T-cell (primary cell): Measurements from ENCODE around the gene SORCS1. TPM values are rescaled to one million over a fixed set of nuclear protein-coding genes. Genes with fewer than 3 reads are reported as not detected.
"Not testable (repeated sequence)": the region's sequence is repeated elsewhere in the genome, so short reads cannot be mapped to it uniquely, and the experiment has no call there.

Experiments used
- ATAC-seq, 4 experiments: fragments of 200-7000 bp in 3 of 4; fragments of 150-1000 bp in 1 of 4; cut with Tn5 transposase; replicated peaks in 1 of 4; 1 replicate in 3 of 4; 2 replicates in 1 of 4; pipeline ENCODE4 v1.10.0; 2021; ENCODE audit warnings: moderate library complexity in 3 of 4, mild to moderate bottlenecking in 2 of 4, moderate number of reproducible peaks in 1 of 4
- CTCF ChIA-PET, 2 donors: fragments of 300-600 bp; sonication (Branson Sonifier 250); formaldehyde crosslinking; loops; one replicate each; lab custom pipeline; 2022; ENCODE audit warnings: antibody characterized with exemption in 2 of 2; lab: Charles Lee
- POLR2A ChIA-PET, 2 donors: fragments of 300-600 bp; sonication (Branson Sonifier 250); formaldehyde crosslinking; loops; one replicate each; lab custom pipeline; 2022; ENCODE audit warnings: antibody characterized with exemption in 2 of 2; lab: Charles Lee
- DNase-seq, 35 experiments: peaks; one replicate each; pipeline versions ENCODE4 v3.0.0 to v3.0.0-alpha.2; 2013 to 2023
- H3K27ac ChIP-seq: one replicate; pipeline ENCODE4 v1.5.1; 2013; ENCODE audit warnings: low read length
- H3K27me3 ChIP-seq, 2 experiments: replicated peaks in 1 of 2; 1 replicate in 1 of 2; 2 replicates in 1 of 2; pipeline versions ENCODE4 v1.6.1 to v1.7.0; 2013; ENCODE audit warnings: low read length in 1 of 2, mixed read lengths in 1 of 2; ENCODE audit not compliant: control insufficient read depth in 2 of 2, insufficient read depth in 2 of 2; ENCODE audit errors: extremely low read depth in 1 of 2
- H3K36me3 ChIP-seq, 2 donors: 1 replicate in 1 of 2; 2 replicates in 1 of 2; pipeline versions ENCODE4 v1.6.1 to v1.7.0; 2013; ENCODE audit warnings: low read length in 1 of 2; ENCODE audit not compliant: control insufficient read depth in 2 of 2, insufficient read depth in 1 of 2; ENCODE audit errors: extremely low read depth in 1 of 2
- H3K4me1 ChIP-seq, 2 experiments: 1 replicate in 1 of 2; 2 replicates in 1 of 2; pipeline versions ENCODE4 v1.6.1 to v1.7.0; 2013; ENCODE audit warnings: low read length in 2 of 2, mixed read lengths in 1 of 2; ENCODE audit not compliant: insufficient read depth in 2 of 2, control insufficient read depth in 1 of 2; ENCODE audit errors: extremely low read depth in 1 of 2
- H3K4me3 ChIP-seq, 2 donors: 1 replicate in 1 of 2; 2 replicates in 1 of 2; pipeline versions ENCODE4 v1.5.1 to v1.7.0; 2013; ENCODE audit warnings: mild to moderate bottlenecking in 2 of 2, low read length in 1 of 2, moderate library complexity in 1 of 2; ENCODE audit not compliant: control insufficient read depth in 1 of 2; ENCODE audit errors: extremely low read depth in 1 of 2
- H3K9me3 ChIP-seq: 2 replicates; pipeline ENCODE4 v1.7.0; 2013
- H3K27ac Mint-ChIP-seq, 2 donors: one replicate each; pipeline ENCODE4 v1.8.0; 2020 to 2021; ENCODE audit warnings: mild to moderate bottlenecking in 2 of 2, mixed read lengths in 2 of 2
- H3K27me3 Mint-ChIP-seq, 2 donors: one replicate each; pipeline ENCODE4 v1.8.0; 2021 to 2022; ENCODE audit warnings: mixed read lengths in 2 of 2
- H3K36me3 Mint-ChIP-seq: one replicate; pipeline ENCODE4 v1.8.0; 2021; ENCODE audit warnings: mixed read lengths
- H3K4me1 Mint-ChIP-seq, 3 donors: one replicate each; pipeline ENCODE4 v1.8.0; 2020 to 2022; ENCODE audit warnings: mixed read lengths in 3 of 3, mild to moderate bottlenecking in 1 of 3
- H3K4me3 Mint-ChIP-seq, 3 donors: one replicate each; pipeline ENCODE4 v1.8.0; 2020 to 2022; ENCODE audit warnings: mild to moderate bottlenecking in 3 of 3, mixed read lengths in 3 of 3, moderate library complexity in 3 of 3
- H3K9me3 Mint-ChIP-seq, 3 donors: one replicate each; pipeline ENCODE4 v1.8.0; 2020 to 2022; ENCODE audit warnings: mixed read lengths in 3 of 3
- whole genome bisulfite sequencing: methylation state at CpG from one replicate; pipeline ENCODE4 v1.1.5; 2013; ENCODE audit warnings: missing lambda C conversion rate; ENCODE audit not compliant: insufficient coverage; 5-methylcytosine and 5-hydroxymethylcytosine counted together
- total RNA-seq, 35 experiments: library from RNA in 6 of 35; stranded (reverse) in 6 of 35; fragments of 120-200 nt in 1 of 35; gene quantifications; one replicate each; pipeline versions ENCODE4 v1.2.1 to v1.2.4 and lab custom pipeline; 2013 to 2026

Gene SORCS1
- total RNA-seq, 5 donors from 2014 or later (not counting 1 experiment from before 2014, with no cell fraction given): not detected

DNA sequence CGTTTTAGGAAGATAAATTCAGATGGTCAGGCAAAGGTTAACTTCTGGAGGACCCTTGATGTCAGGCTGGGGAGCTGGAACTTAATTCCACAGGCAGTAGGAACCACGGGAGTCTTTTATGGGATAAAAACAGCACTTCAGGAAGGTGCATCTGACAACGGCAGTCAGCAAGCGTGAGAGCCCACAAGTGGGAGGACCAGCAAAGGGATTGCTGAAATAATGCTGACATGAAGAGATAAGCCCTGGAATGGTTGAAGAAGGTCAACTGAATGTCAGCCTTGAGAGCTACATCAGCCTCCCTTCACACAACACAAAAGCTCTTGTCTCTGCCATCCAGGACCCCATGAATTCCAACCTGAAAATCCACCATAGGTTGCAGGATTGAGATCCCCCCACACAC, 138.8 kb downstream of the SORCS1 start:
- peaks cover 3 to 5% (median 4%) of the 10 kb centered on the region in 3 donors for H3K9me3 Mint-ChIP-seq
- no peaks in the 10 kb centered on the region for H3K9me3 ChIP-seq
- H3K4me1 ChIP-seq: no peaks in the 10 kb centered on the region
- no peaks in the 10 kb centered on the region for H3K4me1 Mint-ChIP-seq
- ChIA-PET CTCF (no interaction called here), POLR2A (no interaction called here)
- H3K4me3 Mint-ChIP-seq: no peak overlapping the region
- no peaks in the 10 kb centered on the region for H3K27me3 Mint-ChIP-seq
- no peaks in the 10 kb centered on the region for H3K27me3 ChIP-seq
- no peak overlapping the region for H3K4me3 ChIP-seq
- ATAC-seq (no peak), DNase-seq (no peak)
- H3K27ac ChIP-seq: no peak overlapping the region
- H3K27ac Mint-ChIP-seq: no peak overlapping the region
- H3K36me3 Mint-ChIP-seq: no peaks in the 10 kb centered on the region
- H3K36me3 ChIP-seq: no peaks in the 10 kb centered on the region
- 49% methylated on average over 2 of the region's 4 CpGs for WGBS

DNA sequence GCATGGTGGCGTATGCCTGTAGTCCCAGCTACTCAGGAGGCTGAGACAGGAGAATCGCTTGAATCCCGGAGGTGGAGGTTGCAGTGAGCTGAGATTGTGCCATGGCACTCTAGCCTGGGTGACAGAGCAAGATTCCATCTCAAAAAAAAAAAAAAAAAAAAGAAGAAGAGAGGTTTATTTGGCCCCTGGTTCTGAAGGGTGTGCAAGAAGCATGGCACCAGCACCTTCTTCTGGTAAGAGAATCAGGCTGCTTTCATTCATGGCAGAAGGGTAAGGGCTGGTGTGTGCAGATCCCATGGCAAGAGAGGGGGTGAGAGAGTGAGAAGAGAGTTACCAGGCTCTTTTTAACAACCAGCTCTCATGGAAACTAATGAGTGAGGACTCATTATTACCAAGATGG, 140.5 kb downstream of the SORCS1 start:
- POLR2A ChIA-PET, CTCF ChIA-PET, H3K27me3 ChIP-seq: not testable (repeated sequence)

DNA sequence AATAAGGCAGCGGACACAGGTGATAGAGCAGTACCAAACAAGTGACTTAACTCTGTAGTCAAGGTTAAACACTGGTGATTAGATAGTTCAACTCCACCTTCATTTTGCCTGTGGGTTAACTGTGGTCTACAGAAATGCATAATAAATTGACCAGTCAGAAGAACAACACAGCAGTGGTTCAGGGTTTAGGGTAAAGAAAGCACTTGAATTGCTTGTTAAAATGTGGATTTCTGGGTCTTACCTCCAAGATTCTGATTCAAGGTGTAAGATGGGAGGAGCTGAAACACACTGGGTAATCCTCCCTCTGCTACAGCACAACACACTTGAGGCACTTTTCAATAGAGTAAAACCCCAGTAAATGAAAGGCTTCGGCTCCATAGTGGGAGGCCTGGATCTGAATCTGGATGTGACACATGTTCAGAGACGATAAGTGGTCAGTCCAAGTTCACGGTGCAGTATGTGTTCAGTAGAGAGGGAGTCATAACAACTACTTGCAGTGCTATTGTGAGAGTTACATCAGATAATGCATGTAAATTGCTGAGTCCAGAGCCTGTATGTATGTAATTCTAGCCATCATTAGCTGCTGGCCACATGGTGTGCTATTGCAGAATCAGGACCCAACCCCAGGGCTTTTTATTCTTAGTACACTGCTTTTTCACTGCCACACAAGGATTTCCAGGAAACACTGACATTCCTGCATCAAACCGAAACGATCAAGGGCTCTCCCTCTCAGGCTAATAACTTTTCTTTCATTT, 141.7 kb downstream of the SORCS1 start:
- Mint-ChIP-seq H3K27ac (no peak overlapping the region), H3K36me3 (no peaks in the 10 kb centered on the region), H3K27me3 (no peaks in the 10 kb centered on the region), H3K4me3 (no peak overlapping the region), H3K4me1 (no peaks in the 10 kb centered on the region), H3K9me3 (peaks cover 3 to 5% (median 4%) of the 10 kb centered on the region in 3 donors)
- WGBS: 89% methylated on average over 3 of the region's 6 CpGs
- no peak for DNase-seq
- no peaks in the 10 kb centered on the region for H3K4me1 ChIP-seq
- H3K36me3 ChIP-seq: no peaks in the 10 kb centered on the region
- CTCF ChIA-PET: interaction anchor here in 1 of 2 donors (0.6 kb wide), 1 partner anchor 12 kb away, joined by 3 read pairs; no protein-coding TSS in a partner anchor
- POLR2A ChIA-PET: no interaction called here
- H3K27me3 ChIP-seq: no peaks in the 10 kb centered on the region
- H3K4me3 ChIP-seq: no peak overlapping the region
- H3K27ac ChIP-seq: no peak overlapping the region
- no peaks in the 10 kb centered on the region for H3K9me3 ChIP-seq
- no peak for ATAC-seq

More for the DNA sequence above, 140.5 kb downstream of the SORCS1 start:
- H3K27me3 Mint-ChIP-seq, H3K27ac Mint-ChIP-seq, H3K9me3 Mint-ChIP-seq, H3K36me3 Mint-ChIP-seq, H3K4me1 Mint-ChIP-seq, DNase-seq, ATAC-seq, H3K4me1 ChIP-seq, H3K4me3 Mint-ChIP-seq, H3K4me3 ChIP-seq, H3K9me3 ChIP-seq, H3K27ac ChIP-seq, H3K36me3 ChIP-seq: not testable (repeated sequence)
- 60% methylated on average over 2 of the region's 3 CpGs for WGBS

DNA sequence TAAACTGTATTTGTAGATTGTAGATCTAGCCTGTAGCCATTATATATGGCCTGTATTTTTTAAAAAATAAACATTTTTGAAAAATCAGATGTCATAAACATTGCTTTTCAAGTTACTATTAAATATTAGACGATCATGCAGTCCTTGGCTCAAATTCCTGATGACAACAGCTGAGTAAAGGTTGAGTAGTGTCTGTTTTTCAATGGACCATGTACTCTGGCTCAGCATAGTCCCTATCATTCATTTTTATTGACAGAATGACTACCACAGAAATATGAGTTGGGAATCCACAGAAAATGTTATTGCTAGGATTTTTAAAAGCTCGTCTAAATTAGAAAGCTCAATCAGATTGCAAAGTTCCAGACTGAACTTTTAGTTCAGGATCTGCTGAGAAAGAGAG, 145.4 kb downstream of the SORCS1 start:
- Histone ChIP-seq H3K27me3 (no peaks in the 10 kb centered on the region), H3K36me3 (no peaks in the 10 kb centered on the region), H3K4me3 (no peak overlapping the region), H3K27ac (no peak overlapping the region), H3K9me3 (no peaks in the 10 kb centered on the region), H3K4me1 (no peaks in the 10 kb centered on the region)
- Mint-ChIP-seq H3K4me3 (no peak overlapping the region), H3K4me1 (no peaks in the 10 kb centered on the region), H3K27ac (no peak overlapping the region), H3K36me3 (no peaks in the 10 kb centered on the region), H3K27me3 (no peaks in the 10 kb centered on the region), H3K9me3 (peaks cover 5 to 14% (median 11%) of the 10 kb centered on the region in 3 donors)
- DNase-seq (no peak), ATAC-seq (no peak)
- WGBS: 86% methylated on average over 1 of the region's 2 CpGs
- POLR2A ChIA-PET: no interaction called here
- CTCF ChIA-PET: no interaction called here

DNA sequence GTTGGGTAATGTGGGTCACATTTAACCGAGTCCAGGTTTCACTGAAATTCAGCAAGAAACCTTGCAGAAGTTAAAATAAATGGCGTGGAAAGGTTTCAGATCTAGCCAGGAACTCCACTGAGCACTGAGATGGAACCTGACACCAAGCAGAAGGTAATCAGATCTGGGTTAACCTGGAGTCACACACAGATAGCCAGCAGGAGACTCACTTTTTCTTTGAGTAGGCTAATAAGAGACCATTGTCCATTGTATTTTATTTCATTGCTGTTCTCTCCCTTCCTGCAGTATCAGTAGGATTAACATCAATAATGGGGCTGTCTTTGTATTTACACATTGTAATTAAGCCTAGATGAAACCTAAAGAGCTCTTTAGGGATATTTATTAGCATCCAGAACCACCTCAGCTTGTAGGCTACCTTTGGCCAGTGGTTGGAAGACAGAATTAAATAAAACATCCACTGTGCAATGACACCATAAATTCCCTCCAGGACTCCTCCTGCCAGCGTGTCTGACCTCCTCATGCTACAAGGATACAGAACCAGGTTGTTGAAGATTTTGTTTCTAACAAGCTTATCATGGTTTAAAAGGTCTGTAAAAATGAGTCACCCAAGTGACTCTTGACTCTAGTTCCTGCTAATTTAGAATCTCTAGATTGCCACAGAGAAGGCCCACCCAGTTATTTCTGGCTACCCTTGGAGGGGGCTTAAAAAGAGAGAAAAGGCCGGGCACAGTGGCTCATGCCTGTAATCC, 151.1 kb downstream of the SORCS1 start:
- no peak for DNase-seq
- Histone ChIP-seq H3K36me3 (no peaks in the 10 kb centered on the region), H3K4me1 (no peaks in the 10 kb centered on the region), H3K27me3 (no peaks in the 10 kb centered on the region), H3K9me3 (no peaks in the 10 kb centered on the region), H3K27ac (no peak overlapping the region), H3K4me3 (no peak overlapping the region)
- no peak overlapping the region for H3K4me3 Mint-ChIP-seq
- ATAC-seq: no peak
- no peaks in the 10 kb centered on the region for H3K27me3 Mint-ChIP-seq
- H3K9me3 Mint-ChIP-seq: peaks cover 5 to 14% (median 12%) of the 10 kb centered on the region in 3 donors
- 71% methylated on average over 3 of the region's 4 CpGs for WGBS
- no peaks in the 10 kb centered on the region for H3K36me3 Mint-ChIP-seq
- no peak overlapping the region for H3K27ac Mint-ChIP-seq
- ChIA-PET CTCF (no interaction called here), POLR2A (interaction anchor here in 1 of 2 donors (0.5 kb wide), 1 partner anchor 1599 kb away, joined by 4 read pairs; no protein-coding TSS in a partner anchor)
- no peaks in the 10 kb centered on the region for H3K4me1 Mint-ChIP-seq

DNA sequence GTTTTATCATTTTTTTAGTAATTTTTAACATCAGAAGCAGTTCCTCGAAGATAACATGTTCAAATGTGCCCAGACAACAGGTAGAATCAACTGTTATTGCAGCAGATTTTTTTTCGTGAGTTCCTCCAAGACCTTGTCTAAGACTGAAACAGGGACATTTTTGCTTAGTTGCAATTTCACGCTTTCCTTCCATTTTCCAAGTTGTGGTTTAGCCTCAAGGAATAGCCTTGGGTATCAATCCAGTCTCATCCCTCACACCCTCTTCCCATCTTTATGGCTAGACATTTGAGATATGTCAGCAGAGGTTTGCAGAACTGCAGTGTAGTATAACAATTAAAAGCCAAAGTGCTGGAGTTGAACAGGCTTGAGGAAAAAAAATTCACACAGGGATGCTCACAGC, 152.5 kb downstream of the SORCS1 start:
- H3K9me3 Mint-ChIP-seq: peaks cover 5 to 20% (median 12%) of the 10 kb centered on the region in 3 donors
- Histone ChIP-seq H3K27ac (no peak overlapping the region), H3K4me1 (no peaks in the 10 kb centered on the region), H3K27me3 (no peaks in the 10 kb centered on the region), H3K4me3 (no peak overlapping the region), H3K9me3 (no peaks in the 10 kb centered on the region), H3K36me3 (no peaks in the 10 kb centered on the region)
- no peaks in the 10 kb centered on the region for H3K27me3 Mint-ChIP-seq
- no peak overlapping the region for H3K4me3 Mint-ChIP-seq
- no peaks in the 10 kb centered on the region for H3K36me3 Mint-ChIP-seq
- ATAC-seq (no peak), DNase-seq (no peak)
- ChIA-PET CTCF (no interaction called here), POLR2A (no interaction called here)
- H3K4me1 Mint-ChIP-seq: no peaks in the 10 kb centered on the region
- WGBS: 77% methylated on average over 2 of the region's 3 CpGs
- no peak overlapping the region for H3K27ac Mint-ChIP-seq
